GM12872 (cell line): Measurements from ENCODE around the gene EDAR.
A peak's percentile ranks its signal among the peaks of the same experiment; 100 is the strongest.

Source experiments
- CTCF ChIP-seq: IDR thresholded peaks from 3 replicates; pipeline ENCODE4 v1.5.1; 2011; ENCODE audit warnings: low read depth, mild to moderate bottlenecking, low read length, moderate library complexity; ENCODE audit not compliant: insufficient read depth

EDAR gene

GRCh38 chr2:108988796-108989713, at the start of gene EDAR:
TSS of gene EDAR (minus strand) at chr2:108989220. CDS start at chr2:108931014, 58,206 bp downstream.
- peak; percentile 56 for TF ChIP-seq CTCF

- no peak for TF ChIP-seq CTCF
These were observed 44.2 kb upstream of the EDAR start for GRCh38 chr2:109033171-109033570.

GRCh38 chr2:109032229-109032820, 43.3 kb upstream of the EDAR start:
- TF ChIP-seq CTCF: no peak

GRCh38 chr2:109031476-109032228, 42.6 kb upstream of the EDAR start:
- 0 out of 3 replicates have a peak, but pooled peaks have one; percentile 3 for TF ChIP-seq CTCF

GRCh38 chr2:109030870-109031475, 42.0 kb upstream of the EDAR start:
- TF ChIP-seq CTCF: no peak

- TF ChIP-seq CTCF: no peak
These were observed 40.6 kb upstream of the EDAR start for GRCh38 chr2:109029490-109030201.
